Measurements from ENCODE around the gene SP5. TPM values are rescaled to one million over a fixed set of nuclear protein-coding genes. Genes with fewer than 3 reads are reported as not detected.

The SP5 gene
- total and polyA plus RNA-seq, 9 donors: 0.20 to 2.9 (median 0.79) TPM; not detected in 1

DNA sequence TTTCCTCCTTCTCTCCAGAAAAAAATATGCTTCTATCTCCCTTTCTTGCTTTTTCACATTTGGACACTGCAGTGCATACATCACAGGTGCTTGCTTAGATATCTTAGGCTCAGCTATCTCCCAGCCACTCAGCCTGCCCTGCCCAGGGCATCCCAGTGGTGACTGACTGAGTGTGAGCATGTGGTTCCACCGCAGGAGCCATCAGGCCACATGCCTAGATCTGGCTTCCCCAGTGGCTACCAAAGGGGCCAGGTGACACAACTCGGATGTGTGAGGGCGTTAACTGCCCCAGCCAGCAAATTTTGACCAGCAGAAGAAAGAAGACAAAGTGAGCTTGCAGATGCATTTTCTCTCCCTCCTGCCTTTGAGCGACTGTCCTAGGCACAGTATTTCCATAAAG lies 25.5 kb downstream of the SP5 start:
- Histone ChIP-seq H3K4me1 (ENCODE audit: insufficient read depth) (no peaks in the 10 kb centered on the region), H3K4me3 (no peak overlapping the region), H3K9me3 (no peaks in the 10 kb centered on the region), H3K36me3 (no peaks in the 10 kb centered on the region), H3K27ac (no peak overlapping the region), H3K27me3 (no peaks in the 10 kb centered on the region)
- intact Hi-C loops (cut with DNase I): no loop called here
- 73 to 82% (median 73%) methylated on average over 4 of the region's 4 CpGs for WGBS, 3 donors
- DNase-seq: no peak
- TF ChIP-seq POLR2A (IDR thresholded peaks at IDR 0.05): no peak
- no peak for TF ChIP-seq CTCF (IDR thresholded peaks at IDR 0.05)
- no peak for TF ChIP-seq EP300 (IDR thresholded peaks at IDR 0.05)

DNA sequence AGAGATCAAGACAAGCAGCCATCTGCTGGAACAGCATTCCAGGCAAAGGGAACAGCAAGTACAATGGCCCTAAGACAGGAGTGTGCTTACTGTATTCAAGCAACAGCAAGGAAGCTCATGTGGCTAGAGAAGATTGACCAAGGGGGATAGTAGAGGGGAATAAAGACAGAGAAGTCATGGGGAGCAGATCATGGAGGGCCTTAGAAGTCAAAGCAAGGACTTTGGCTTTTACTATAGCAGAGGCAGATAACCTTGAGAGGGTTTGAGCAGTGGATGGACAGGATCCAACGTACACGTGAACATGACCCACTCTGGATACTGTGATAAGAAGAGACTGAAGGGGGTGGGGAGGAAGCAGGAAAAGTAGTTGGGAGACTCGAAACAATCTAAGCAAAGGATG lies 26.9 kb downstream of the SP5 start:
- no peaks in the 10 kb centered on the region for H3K9me3 ChIP-seq
- intact Hi-C loops (cut with DNase I): no loop called here
- H3K27ac ChIP-seq: no peak overlapping the region
- TF ChIP-seq EP300 (IDR thresholded peaks at IDR 0.05) (no peak), CTCF (IDR thresholded peaks at IDR 0.05) (no peak), POLR2A (IDR thresholded peaks at IDR 0.05) (no peak)
- no peak overlapping the region for H3K4me3 ChIP-seq
- H3K4me1 ChIP-seq (ENCODE audit: insufficient read depth): no peaks in the 10 kb centered on the region
- WGBS, 3 donors: 76 to 92% (median 88%) methylated on average over 3 of the region's 3 CpGs
- H3K27me3 ChIP-seq: no peaks in the 10 kb centered on the region
- H3K36me3 ChIP-seq: no peaks in the 10 kb centered on the region
- no peak for DNase-seq

GRCh38 chr2:170742896-170743529 lies 27.9 kb downstream of the SP5 start:
- H3K9me3 ChIP-seq: no peaks in the 10 kb centered on the region
- TF ChIP-seq EP300 (IDR thresholded peaks at IDR 0.05): no peak

GRCh38 chr2:170743530-170744239 lies 28.5 kb downstream of the SP5 start:
- Histone ChIP-seq H3K4me1 (ENCODE audit: insufficient read depth) (no peaks in the 10 kb centered on the region), H3K9me3 (no peaks in the 10 kb centered on the region), H3K27ac (no peak overlapping the region), H3K27me3 (no peaks in the 10 kb centered on the region), H3K36me3 (no peaks in the 10 kb centered on the region), H3K4me3 (no peak overlapping the region)
- DNase-seq: no peak
- 60 to 66% (median 60%) methylated on average over 8 of the region's 8 CpGs for WGBS, 3 donors
- TF ChIP-seq CTCF (IDR thresholded peaks at IDR 0.05): no peak
- TF ChIP-seq EP300 (IDR thresholded peaks at IDR 0.05): no peak
- TF ChIP-seq POLR2A (IDR thresholded peaks at IDR 0.05): no peak
- intact Hi-C loops (cut with DNase I): no loop called here

More at GRCh38 chr2:170742896-170743529, 27.9 kb downstream of the SP5 start:
- Histone ChIP-seq H3K4me1 (ENCODE audit: insufficient read depth) (no peaks in the 10 kb centered on the region), H3K36me3 (no peaks in the 10 kb centered on the region), H3K27ac (no peak overlapping the region), H3K27me3 (no peaks in the 10 kb centered on the region), H3K4me3 (no peak overlapping the region)
- intact Hi-C loops (cut with DNase I): no loop called here
- 76 to 77% (median 76%) methylated on average over 6 of the region's 6 CpGs for WGBS, 3 donors
- no peak for DNase-seq
